Measurements from ENCODE around the gene BRD9. TPM values are rescaled to one million over a fixed set of nuclear protein-coding genes. Genes with fewer than 3 reads are reported as not detected.

BRD9 gene
- total and polyA plus RNA-seq, 9 of the 15 experiments (the other 6 are each of a cell fraction or from before 2014, with no cell fraction given): 2.4 to 68.7 (median 44.9) TPM

DNA sequence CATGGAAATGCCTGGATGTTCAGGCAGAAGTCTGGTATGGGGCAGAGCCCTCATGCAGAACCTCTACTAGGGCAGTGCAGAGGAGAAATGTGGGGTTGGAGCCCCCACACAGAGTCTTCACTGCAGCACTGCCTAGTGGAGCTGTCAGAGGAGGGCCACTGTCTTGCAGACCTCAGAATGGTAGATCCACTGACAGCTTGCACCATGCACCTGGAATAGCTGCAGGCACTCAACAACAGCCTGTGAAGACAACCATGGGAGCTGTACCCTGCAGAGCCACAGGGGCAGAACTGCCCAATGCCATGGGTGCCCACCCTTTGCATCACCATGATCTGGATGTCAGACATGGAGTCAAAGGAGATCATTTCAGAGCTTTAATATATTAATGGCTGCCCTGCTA is 37.0 kb upstream of the BRD9 start:
- ATAC-seq (no peak), FAIRE-seq (no peak), DNase-seq (ENCODE audit: extremely low read depth in 1 of 4, low spot score in 3 of 4) (no peak)
- Histone ChIP-seq H3K27ac (ENCODE audit: extremely low read depth, low read depth, low read length) (no peak overlapping the region), H3K9me3 (replicated peaks; ENCODE audit: control insufficient read depth, insufficient read depth, low read depth, low read length) (no peaks in the 10 kb centered on the region), H3K36me3 (ENCODE audit: control insufficient read depth, insufficient read depth, low read length) (no peaks in the 10 kb centered on the region), H3K79me2 (ENCODE audit: control insufficient read depth, insufficient read depth, low read length) (no peaks in the 10 kb centered on the region), H3K4me2 (ENCODE audit: insufficient read depth, low read length) (no peak overlapping the region), H3K4me3 (no peak overlapping the region), H3K27me3 (ENCODE audit: control insufficient read depth in 2 of 2, insufficient read depth in 2 of 2, low read length in 2 of 2) (peaks cover 12 to 15% of the 10 kb centered on the region in 2 experiments), H3K9me1 (ENCODE audit: control insufficient read depth, insufficient read depth, low read length) (no peaks in the 10 kb centered on the region), H3K4me1 (replicated peaks in 1 of 2; ENCODE audit: control insufficient read depth in 2 of 2, insufficient read depth in 2 of 2, low read length in 2 of 2) (peaks cover 0 to 9% of the 10 kb centered on the region in 2 experiments; a peak in 1 of 5 replicates), H4K20me1 (replicated peaks; ENCODE audit: control insufficient read depth, insufficient read depth, low read length) (no peaks in the 10 kb centered on the region), H3K9ac (ENCODE audit: insufficient read depth in 1 of 2, low read depth in 2 of 2, low read length in 2 of 2) (no peak overlapping the region), H2AFZ (ENCODE audit: low read depth, low read length) (no peak overlapping the region)
- no peak for TF ChIP-seq ERF (CRISPR knock-in tag; IDR thresholded peaks at IDR 0.05)
- TF ChIP-seq FIP1L1 (IDR thresholded peaks at IDR 0.05; ENCODE audit: low read depth, low read length, poor library complexity, severe bottlenecking): no peak
- TF ChIP-seq, protein P1, sequence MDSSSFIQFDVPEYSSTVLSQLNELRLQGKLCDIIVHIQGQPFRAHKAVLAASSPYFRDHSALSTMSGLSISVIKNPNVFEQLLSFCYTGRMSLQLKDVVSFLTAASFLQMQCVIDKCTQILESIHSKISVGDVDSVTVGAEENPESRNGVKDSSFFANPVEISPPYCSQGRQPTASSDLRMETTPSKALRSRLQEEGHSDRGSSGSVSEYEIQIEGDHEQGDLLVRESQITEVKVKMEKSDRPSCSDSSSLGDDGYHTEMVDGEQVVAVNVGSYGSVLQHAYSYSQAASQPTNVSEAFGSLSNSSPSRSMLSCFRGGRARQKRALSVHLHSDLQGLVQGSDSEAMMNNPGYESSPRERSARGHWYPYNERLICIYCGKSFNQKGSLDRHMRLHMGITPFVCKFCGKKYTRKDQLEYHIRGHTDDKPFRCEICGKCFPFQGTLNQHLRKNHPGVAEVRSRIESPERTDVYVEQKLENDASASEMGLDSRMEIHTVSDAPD (CRISPR knock-in tag; IDR thresholded peaks at IDR 0.05): no peak
- TF ChIP-seq MYC (IDR thresholded peaks at IDR 0.05; ENCODE audit: low read depth, low read length): no peak
- no peak for TF ChIP-seq MYC (CRISPR knock-in tag; IDR thresholded peaks at IDR 0.05; ENCODE audit: borderline replicate concordance, low read depth)
- TF ChIP-seq FOS (IDR thresholded peaks at IDR 0.05; ENCODE audit: extremely low read depth, insufficient read length): no peak
- no peak for TF ChIP-seq TEAD1 (CRISPR knock-in tag; IDR thresholded peaks at IDR 0.05)
- no peak for TF ChIP-seq POLR2H (tag; IDR thresholded peaks at IDR 0.05; ENCODE audit: low read depth)
- TF ChIP-seq RFX7 (CRISPR knock-in tag; IDR thresholded peaks at IDR 0.05): no peak
- TF ChIP-seq ZNF561 (CRISPR knock-in tag; conservative IDR thresholded peaks at IDR 0.05): no peak
- TF ChIP-seq ZNF830 (CRISPR knock-in tag; IDR thresholded peaks at IDR 0.05): no peak
- TF ChIP-seq CXXC5 (CRISPR knock-in tag; IDR thresholded peaks at IDR 0.05): no peak
- TF ChIP-seq PRMT5 (CRISPR knock-in tag; IDR thresholded peaks at IDR 0.05): no peak
- no peak for TF ChIP-seq ZNF23 (CRISPR knock-in tag; IDR thresholded peaks at IDR 0.05)
- TF ChIP-seq ZNF778 (CRISPR knock-in tag; IDR thresholded peaks at IDR 0.05): no peak
- TF ChIP-seq SPI1 (IDR thresholded peaks at IDR 0.05; ENCODE audit: borderline replicate concordance, low read depth, low read length): no peak
- TF ChIP-seq, protein P2, sequence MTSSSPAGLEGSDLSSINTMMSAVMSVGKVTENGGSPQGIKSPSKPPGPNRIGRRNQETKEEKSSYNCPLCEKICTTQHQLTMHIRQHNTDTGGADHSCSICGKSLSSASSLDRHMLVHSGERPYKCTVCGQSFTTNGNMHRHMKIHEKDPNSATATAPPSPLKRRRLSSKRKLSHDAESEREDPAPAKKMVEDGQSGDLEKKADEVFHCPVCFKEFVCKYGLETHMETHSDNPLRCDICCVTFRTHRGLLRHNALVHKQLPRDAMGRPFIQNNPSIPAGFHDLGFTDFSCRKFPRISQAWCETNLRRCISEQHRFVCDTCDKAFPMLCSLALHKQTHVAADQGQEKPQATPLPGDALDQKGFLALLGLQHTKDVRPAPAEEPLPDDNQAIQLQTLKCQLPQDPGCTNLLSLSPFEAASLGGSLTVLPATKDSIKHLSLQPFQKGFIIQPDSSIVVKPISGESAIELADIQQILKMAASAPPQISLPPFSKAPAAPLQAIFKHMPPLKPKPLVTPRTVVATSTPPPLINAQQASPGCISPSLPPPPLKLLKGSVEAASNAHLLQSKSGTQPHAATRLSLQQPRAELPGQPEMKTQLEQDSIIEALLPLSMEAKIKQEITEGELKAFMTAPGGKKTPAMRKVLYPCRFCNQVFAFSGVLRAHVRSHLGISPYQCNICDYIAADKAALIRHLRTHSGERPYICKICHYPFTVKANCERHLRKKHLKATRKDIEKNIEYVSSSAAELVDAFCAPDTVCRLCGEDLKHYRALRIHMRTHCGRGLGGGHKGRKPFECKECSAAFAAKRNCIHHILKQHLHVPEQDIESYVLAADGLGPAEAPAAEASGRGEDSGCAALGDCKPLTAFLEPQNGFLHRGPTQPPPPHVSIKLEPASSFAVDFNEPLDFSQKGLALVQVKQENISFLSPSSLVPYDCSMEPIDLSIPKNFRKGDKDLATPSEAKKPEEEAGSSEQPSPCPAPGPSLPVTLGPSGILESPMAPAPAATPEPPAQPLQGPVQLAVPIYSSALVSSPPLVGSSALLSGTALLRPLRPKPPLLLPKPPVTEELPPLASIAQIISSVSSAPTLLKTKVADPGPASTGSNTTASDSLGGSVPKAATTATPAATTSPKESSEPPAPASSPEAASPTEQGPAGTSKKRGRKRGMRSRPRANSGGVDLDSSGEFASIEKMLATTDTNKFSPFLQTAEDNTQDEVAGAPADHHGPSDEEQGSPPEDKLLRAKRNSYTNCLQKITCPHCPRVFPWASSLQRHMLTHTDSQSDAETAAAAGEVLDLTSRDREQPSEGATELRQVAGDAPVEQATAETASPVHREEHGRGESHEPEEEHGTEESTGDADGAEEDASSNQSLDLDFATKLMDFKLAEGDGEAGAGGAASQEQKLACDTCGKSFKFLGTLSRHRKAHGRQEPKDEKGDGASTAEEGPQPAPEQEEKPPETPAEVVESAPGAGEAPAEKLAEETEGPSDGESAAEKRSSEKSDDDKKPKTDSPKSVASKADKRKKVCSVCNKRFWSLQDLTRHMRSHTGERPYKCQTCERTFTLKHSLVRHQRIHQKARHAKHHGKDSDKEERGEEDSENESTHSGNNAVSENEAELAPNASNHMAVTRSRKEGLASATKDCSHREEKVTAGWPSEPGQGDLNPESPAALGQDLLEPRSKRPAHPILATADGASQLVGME (CRISPR knock-in tag; IDR thresholded peaks at IDR 0.05): no peak
- ChIA-PET POLR2A (interaction anchor here (0.6 kb wide), 1 partner anchor 29 kb away, joined by 3 read pairs; no protein-coding TSS in a partner anchor), CTCF (ENCODE audit: low intra/inter-chr PET ratio) (no interaction called here)
- intact Hi-C loops (cut with micrococcal nuclease) (no loop called here), in situ Hi-C loops (cut with MboI) (loop anchor here (25.0 kb wide), 1 partner anchor 708 kb away; no protein-coding TSS in a partner anchor)
- BruUV-seq (replicated peaks): no TSS peak

Measured in K562 (cell line).